ENCODE results near the gene EVPL. TPM values are rescaled to one million over a fixed set of nuclear protein-coding genes. Genes with fewer than 3 reads are reported as not detected.

Gene EVPL
- total and polyA plus RNA-seq, 10 of the 15 experiments (the other 5 are each of a cell fraction or from before 2014, with no cell fraction given), result 0.03 TPM; not detected in 9

DNA sequence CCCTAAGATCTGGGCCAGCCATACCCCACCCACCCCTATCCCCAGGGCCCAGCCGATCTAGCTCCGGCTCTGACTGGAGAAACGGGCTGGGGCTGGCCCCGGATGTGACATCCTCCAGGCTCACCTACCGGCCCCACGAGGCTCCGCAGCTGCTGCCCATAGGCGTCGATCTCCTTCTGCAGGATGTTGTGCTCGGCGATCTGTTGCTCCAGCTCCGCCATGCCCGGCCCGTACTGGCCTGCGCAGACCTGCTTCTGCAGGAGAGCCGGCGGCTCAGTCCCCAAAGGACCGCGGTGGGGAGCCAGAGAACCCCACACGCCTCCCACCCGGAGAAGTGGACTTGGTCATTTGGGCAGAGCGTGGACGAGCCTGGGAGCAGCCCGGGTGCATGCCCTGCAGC lies 4.8 kb downstream of the EVPL start:
- Histone ChIP-seq H3K27me3 (replicated peaks in 1 of 2; ENCODE audit: control insufficient read depth in 2 of 2, insufficient read depth in 2 of 2, low read length in 1 of 2) (no peaks in the 10 kb centered on the region), H3K9me3 (replicated peaks; ENCODE audit: control insufficient read depth, insufficient read depth, low read length) (no peaks in the 10 kb centered on the region), H3K4me1 (ENCODE audit: control insufficient read depth, insufficient read depth, low read length) (no peaks in the 10 kb centered on the region), H2AFZ (ENCODE audit: control insufficient read depth, low read depth, low read length) (no peak overlapping the region), H4K20me1 (ENCODE audit: control insufficient read depth, insufficient read depth) (no peaks in the 10 kb centered on the region), H3K79me2 (ENCODE audit: control insufficient read depth, insufficient read depth, low read length) (no peaks in the 10 kb centered on the region), H3K9ac (ENCODE audit: control insufficient read depth, insufficient read depth, low read length) (no peak overlapping the region), H3K27ac (ENCODE audit: control insufficient read depth, insufficient read depth) (no peak overlapping the region), H3K4me2 (ENCODE audit: control insufficient read depth, insufficient read depth) (no peak overlapping the region), H3K36me3 (ENCODE audit: control insufficient read depth in 2 of 2, insufficient read depth in 2 of 2, low read length in 1 of 2) (no peaks in the 10 kb centered on the region), H3K4me3 (no peak overlapping the region)
- intact Hi-C loops (cut with micrococcal nuclease; ENCODE audit: unreplicated experiment) (no loop called here), in situ Hi-C loops (cut with MboI) (no loop called here)
- RAD21 ChIA-PET (ENCODE audit: unreplicated experiment), result no interaction called here
- SMC1A ChIA-PET (ENCODE audit: uncharacterized antibody, unreplicated experiment), result no interaction called here
- FAIRE-seq (no peak), ATAC-seq (no peak), DNase-seq (ENCODE audit: low read depth, low spot score) (no peak)
- 70% methylated on average over 24 of the region's 24 CpGs for WGBS (ENCODE audit: insufficient coverage, insufficient replicate concordance, low lambda C conversion rate, missing lambda C conversion rate)
- TF ChIP-seq RAD21 (IDR thresholded peaks at IDR 0.05; ENCODE audit: insufficient read depth, low read depth, low read length) (no peak), FOS (IDR thresholded peaks at IDR 0.05; ENCODE audit: borderline replicate concordance, extremely low read depth, insufficient read length) (no peak), ZNF217 (IDR thresholded peaks at IDR 0.05) (no peak), POLR2AphosphoS5 (IDR thresholded peaks at IDR 0.05; ENCODE audit: low read length) (no peak), CBX5 (IDR thresholded peaks at IDR 0.05; ENCODE audit: low read depth) (no peak), TCF3 (IDR thresholded peaks at IDR 0.05; ENCODE audit: borderline replicate concordance, insufficient read depth, low read depth, low read length) (no peak), TBL1XR1 (IDR thresholded peaks at IDR 0.05; ENCODE audit: low read depth, low read length) (no peak), SPI1 (IDR thresholded peaks at IDR 0.05; ENCODE audit: borderline replicate concordance, insufficient read depth, low read depth, low read length) (no peak), MYB (IDR thresholded peaks at IDR 0.05; ENCODE audit: borderline replicate concordance, low read depth, low read length) (no peak), KAT2A (conservative IDR thresholded peaks at IDR 0.05; ENCODE audit: control insufficient read depth, low read depth, low read length) (no peak), SMAD5 (IDR thresholded peaks at IDR 0.05; ENCODE audit: low read depth) (no peak), CEBPB (IDR thresholded peaks at IDR 0.05; ENCODE audit: borderline replicate concordance in 1 of 2, low read depth in 2 of 2, low read length in 2 of 2) (no peak), SP1 (IDR thresholded peaks at IDR 0.05; ENCODE audit: low read depth, low read length) (no peak)
- TF ChIP-seq, protein P1, sequence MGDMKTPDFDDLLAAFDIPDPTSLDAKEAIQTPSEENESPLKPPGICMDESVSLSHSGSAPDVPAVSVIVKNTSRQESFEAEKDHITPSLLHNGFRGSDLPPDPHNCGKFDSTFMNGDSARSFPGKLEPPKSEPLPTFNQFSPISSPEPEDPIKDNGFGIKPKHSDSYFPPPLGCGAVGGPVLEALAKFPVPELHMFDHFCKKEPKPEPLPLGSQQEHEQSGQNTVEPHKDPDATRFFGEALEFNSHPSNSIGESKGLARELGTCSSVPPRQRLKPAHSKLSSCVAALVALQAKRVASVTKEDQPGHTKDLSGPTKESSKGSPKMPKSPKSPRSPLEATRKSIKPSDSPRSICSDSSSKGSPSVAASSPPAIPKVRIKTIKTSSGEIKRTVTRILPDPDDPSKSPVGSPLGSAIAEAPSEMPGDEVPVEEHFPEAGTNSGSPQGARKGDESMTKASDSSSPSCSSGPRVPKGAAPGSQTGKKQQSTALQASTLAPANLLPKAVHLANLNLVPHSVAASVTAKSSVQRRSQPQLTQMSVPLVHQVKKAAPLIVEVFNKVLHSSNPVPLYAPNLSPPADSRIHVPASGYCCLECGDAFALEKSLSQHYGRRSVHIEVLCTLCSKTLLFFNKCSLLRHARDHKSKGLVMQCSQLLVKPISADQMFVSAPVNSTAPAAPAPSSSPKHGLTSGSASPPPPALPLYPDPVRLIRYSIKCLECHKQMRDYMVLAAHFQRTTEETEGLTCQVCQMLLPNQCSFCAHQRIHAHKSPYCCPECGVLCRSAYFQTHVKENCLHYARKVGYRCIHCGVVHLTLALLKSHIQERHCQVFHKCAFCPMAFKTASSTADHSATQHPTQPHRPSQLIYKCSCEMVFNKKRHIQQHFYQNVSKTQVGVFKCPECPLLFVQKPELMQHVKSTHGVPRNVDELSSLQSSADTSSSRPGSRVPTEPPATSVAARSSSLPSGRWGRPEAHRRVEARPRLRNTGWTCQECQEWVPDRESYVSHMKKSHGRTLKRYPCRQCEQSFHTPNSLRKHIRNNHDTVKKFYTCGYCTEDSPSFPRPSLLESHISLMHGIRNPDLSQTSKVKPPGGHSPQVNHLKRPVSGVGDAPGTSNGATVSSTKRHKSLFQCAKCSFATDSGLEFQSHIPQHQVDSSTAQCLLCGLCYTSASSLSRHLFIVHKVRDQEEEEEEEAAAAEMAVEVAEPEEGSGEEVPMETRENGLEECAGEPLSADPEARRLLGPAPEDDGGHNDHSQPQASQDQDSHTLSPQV (IDR thresholded peaks at IDR 0.05), result no peak
- TF ChIP-seq, protein P2, sequence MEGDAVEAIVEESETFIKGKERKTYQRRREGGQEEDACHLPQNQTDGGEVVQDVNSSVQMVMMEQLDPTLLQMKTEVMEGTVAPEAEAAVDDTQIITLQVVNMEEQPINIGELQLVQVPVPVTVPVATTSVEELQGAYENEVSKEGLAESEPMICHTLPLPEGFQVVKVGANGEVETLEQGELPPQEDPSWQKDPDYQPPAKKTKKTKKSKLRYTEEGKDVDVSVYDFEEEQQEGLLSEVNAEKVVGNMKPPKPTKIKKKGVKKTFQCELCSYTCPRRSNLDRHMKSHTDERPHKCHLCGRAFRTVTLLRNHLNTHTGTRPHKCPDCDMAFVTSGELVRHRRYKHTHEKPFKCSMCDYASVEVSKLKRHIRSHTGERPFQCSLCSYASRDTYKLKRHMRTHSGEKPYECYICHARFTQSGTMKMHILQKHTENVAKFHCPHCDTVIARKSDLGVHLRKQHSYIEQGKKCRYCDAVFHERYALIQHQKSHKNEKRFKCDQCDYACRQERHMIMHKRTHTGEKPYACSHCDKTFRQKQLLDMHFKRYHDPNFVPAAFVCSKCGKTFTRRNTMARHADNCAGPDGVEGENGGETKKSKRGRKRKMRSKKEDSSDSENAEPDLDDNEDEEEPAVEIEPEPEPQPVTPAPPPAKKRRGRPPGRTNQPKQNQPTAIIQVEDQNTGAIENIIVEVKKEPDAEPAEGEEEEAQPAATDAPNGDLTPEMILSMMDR (IDR thresholded peaks at IDR 0.05 in 2 of 3, conservative IDR thresholded peaks at IDR 0.05 in 1 of 3; ENCODE audit: control insufficient read depth in 2 of 3, extremely low read depth in 1 of 3, insufficient read depth in 1 of 3, low read depth in 3 of 3, low read length in 3 of 3), result no peak
- CTCF ChIA-PET, result interaction anchor here (0.5 kb wide), 1 partner anchor 340 kb away, joined by 3 read pairs; no protein-coding TSS in a partner anchor
- POLR2A ChIA-PET, result no interaction called here
- BruUV-seq (replicated peaks), result no TSS peak

Measured in GM12878 (cell line).